HG02884 (cell line): ENCODE results near the gene ELAVL3.

ENCODE experiments used
- ATAC-seq: cut with Tn5 transposase; IDR thresholded peaks from one replicate; pipeline ENCODE4 v1.9.1; 2021; ENCODE audit warnings: mild to moderate bottlenecking, moderate library complexity; ENCODE audit not compliant: unreplicated experiment

The ELAVL3 gene

GRCh38 chr19:11480715-11481533, at the start of gene ELAVL3:
TSS of gene ELAVL3 (minus strand) at chr19:11481046. CDS start at chr19:11480608, 438 bp downstream.
- ATAC-seq: no peak

GRCh38 chr19:11530432-11530831, 49.6 kb upstream of the ELAVL3 start:
- ATAC-seq: no peak

- peak; percentile 93 for ATAC-seq
Measured at GRCh38 chr19:11528551-11529341, 47.9 kb upstream of the ELAVL3 start, which contains the start of gene ECSIT. TSS of gene ECSIT (minus strand) at chr19:11529134. CDS start at chr19:11519170, 9,964 bp downstream.

- ATAC-seq: no peak
Measured at GRCh38 chr19:11519138-11519537, 38.3 kb upstream of the ELAVL3 start.

- no peak for ATAC-seq
Measured at GRCh38 chr19:11513946-11514345, 33.1 kb upstream of the ELAVL3 start.

- no peak for ATAC-seq
Measured at GRCh38 chr19:11510444-11510843, 29.6 kb upstream of the ELAVL3 start.

GRCh38 chr19:11507370-11508078, 26.7 kb upstream of the ELAVL3 start:
- no peak for ATAC-seq

- ATAC-seq: no peak
Measured at GRCh38 chr19:11506967-11507366, 26.1 kb upstream of the ELAVL3 start.

GRCh38 chr19:11506101-11506555, 25.3 kb upstream of the ELAVL3 start:
- peak; percentile 23 for ATAC-seq

- ATAC-seq: peak; percentile 51
Measured at GRCh38 chr19:11505504-11506100, 24.8 kb upstream of the ELAVL3 start, which contains the start of gene ZNF653. TSS of gene ZNF653 (minus strand) at chr19:11505839. CDS start at chr19:11505786, 53 bp downstream.

- peak; percentile 77 for ATAC-seq
Measured at GRCh38 chr19:11505032-11505503, 24.2 kb upstream of the ELAVL3 start.

GRCh38 chr19:11504502-11505031, 23.7 kb upstream of the ELAVL3 start:
- no peak for ATAC-seq

GRCh38 chr19:11499890-11500420, 19.1 kb upstream of the ELAVL3 start:
- ATAC-seq: no peak

GRCh38 chr19:11499220-11499726, 18.4 kb upstream of the ELAVL3 start:
- no peak for ATAC-seq

GRCh38 chr19:11496391-11497163, 15.7 kb upstream of the ELAVL3 start:
- ATAC-seq: no peak

- no peak for ATAC-seq
Measured at GRCh38 chr19:11495885-11496284, 15.0 kb upstream of the ELAVL3 start.

GRCh38 chr19:11495481-11495880, 14.6 kb upstream of the ELAVL3 start:
- ATAC-seq: no peak

- no peak for ATAC-seq
Measured at GRCh38 chr19:11494634-11495285, 13.9 kb upstream of the ELAVL3 start.
